Stomach smooth muscle (tissue), 2 donors: ENCODE data around the gene PDS5A.
A peak's percentile ranks its signal among the peaks of the same experiment; 100 is the strongest.
"Not testable (repeated sequence)": the region's sequence is repeated elsewhere in the genome, so short reads cannot be mapped to it uniquely, and the experiment has no call there.

Experiments used
- H3K27ac ChIP-seq: one replicate; pipeline ENCODE4 v1.7.0; 2013; ENCODE audit warnings: mild to moderate bottlenecking, low read length, inconsistent platforms
- H3K27me3 ChIP-seq, 2 donors: one replicate each; pipeline ENCODE4 v1.7.0; 2013; ENCODE audit warnings: low read length in 2 of 2; ENCODE audit not compliant: insufficient read depth in 2 of 2, control insufficient read depth in 1 of 2
- H3K36me3 ChIP-seq, 2 donors: one replicate each; pipeline ENCODE4 v1.7.0; 2013; ENCODE audit warnings: low read length in 2 of 2; ENCODE audit not compliant: control insufficient read depth in 2 of 2, insufficient read depth in 2 of 2
- H3K4me1 ChIP-seq: one replicate; pipeline ENCODE4 v1.7.0; 2013; ENCODE audit warnings: low read length; ENCODE audit not compliant: control insufficient read depth, insufficient read depth
- H3K4me3 ChIP-seq, 2 donors: one replicate each; pipeline ENCODE4 v1.7.0; 2013; ENCODE audit warnings: low read length in 2 of 2
- H3K9ac ChIP-seq, 2 donors: one replicate each; pipeline ENCODE4 v1.7.0; 2013; ENCODE audit warnings: low read length in 2 of 2, mild to moderate bottlenecking in 1 of 2
- H3K9me3 ChIP-seq, 2 donors: one replicate each; pipeline ENCODE4 v1.7.0; 2013; ENCODE audit warnings: low read length in 2 of 2; ENCODE audit not compliant: control insufficient read depth in 2 of 2
- donor health status: healthy.
- donor health status: Pancreatic carcinoma.

The PDS5A gene, protein sequence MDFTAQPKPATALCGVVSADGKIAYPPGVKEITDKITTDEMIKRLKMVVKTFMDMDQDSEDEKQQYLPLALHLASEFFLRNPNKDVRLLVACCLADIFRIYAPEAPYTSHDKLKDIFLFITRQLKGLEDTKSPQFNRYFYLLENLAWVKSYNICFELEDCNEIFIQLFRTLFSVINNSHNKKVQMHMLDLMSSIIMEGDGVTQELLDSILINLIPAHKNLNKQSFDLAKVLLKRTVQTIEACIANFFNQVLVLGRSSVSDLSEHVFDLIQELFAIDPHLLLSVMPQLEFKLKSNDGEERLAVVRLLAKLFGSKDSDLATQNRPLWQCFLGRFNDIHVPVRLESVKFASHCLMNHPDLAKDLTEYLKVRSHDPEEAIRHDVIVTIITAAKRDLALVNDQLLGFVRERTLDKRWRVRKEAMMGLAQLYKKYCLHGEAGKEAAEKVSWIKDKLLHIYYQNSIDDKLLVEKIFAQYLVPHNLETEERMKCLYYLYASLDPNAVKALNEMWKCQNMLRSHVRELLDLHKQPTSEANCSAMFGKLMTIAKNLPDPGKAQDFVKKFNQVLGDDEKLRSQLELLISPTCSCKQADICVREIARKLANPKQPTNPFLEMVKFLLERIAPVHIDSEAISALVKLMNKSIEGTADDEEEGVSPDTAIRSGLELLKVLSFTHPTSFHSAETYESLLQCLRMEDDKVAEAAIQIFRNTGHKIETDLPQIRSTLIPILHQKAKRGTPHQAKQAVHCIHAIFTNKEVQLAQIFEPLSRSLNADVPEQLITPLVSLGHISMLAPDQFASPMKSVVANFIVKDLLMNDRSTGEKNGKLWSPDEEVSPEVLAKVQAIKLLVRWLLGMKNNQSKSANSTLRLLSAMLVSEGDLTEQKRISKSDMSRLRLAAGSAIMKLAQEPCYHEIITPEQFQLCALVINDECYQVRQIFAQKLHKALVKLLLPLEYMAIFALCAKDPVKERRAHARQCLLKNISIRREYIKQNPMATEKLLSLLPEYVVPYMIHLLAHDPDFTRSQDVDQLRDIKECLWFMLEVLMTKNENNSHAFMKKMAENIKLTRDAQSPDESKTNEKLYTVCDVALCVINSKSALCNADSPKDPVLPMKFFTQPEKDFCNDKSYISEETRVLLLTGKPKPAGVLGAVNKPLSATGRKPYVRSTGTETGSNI (N-terminal part only)

DNA sequence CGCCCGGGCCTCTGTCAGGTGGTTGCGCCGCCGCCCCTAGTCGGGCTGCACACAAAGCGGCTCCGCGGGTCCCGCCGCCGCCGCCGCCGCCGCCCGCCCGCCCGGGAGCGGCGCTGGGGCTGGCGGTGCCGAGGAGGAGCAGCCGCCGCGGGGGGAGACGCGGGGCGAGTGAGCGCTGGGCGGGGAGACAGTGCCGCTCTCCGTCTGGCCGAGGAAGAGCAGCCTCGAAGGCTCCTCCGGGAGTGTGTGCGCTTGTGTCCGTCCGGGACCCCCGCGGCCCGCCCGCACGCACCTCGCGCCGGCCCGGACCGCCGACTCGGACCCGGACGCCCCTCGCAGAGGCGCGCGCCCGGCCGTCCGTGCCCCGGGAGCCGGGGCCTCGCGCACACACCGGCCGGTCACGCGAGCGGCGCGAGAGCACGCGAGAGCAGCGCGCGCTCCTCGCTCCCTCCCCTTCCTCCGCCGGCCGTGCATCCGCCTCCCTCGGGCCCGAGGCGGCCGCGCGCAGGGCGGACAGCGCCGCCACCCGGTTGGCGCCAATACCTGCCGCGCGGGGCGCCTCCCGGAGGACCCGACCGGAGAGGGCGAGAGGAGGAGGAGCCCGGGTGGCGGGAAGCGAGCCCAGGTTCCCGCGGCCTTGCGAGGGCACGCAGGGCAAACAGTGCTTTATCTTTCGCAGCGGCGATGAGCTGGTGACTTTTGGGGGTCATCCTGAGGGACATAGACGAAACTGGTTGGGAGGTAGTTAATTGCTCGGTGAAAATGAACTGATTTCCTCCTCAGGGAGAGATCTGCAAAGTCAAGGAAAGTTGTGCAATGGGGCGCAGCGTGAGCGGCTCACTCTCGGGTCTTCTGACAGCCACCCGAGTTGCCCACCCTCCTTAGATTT, at the start of gene PDS5A:
PDS5A (minus strand) TSS at position 423 of the 889 bp plus-strand sequence. CDS start 1,334 bp downstream, outside the sequence.
- H3K4me3 ChIP-seq = peak within 1 kb of the TSS; percentile 83 to 84
- H3K9me3 ChIP-seq = no peaks in the 10 kb centered on the region
- H3K4me1 ChIP-seq = peaks cover 13% of the 10 kb centered on the region
- no peaks in the 10 kb centered on the region for H3K27me3 ChIP-seq
- peaks cover 10 to 11% of the 10 kb centered on the region in 2 donors for H3K36me3 ChIP-seq
- H3K9ac ChIP-seq = peak within 1 kb of the TSS; percentile 86 to 94
- peak within 1 kb of the TSS; percentile 83 for H3K27ac ChIP-seq

DNA sequence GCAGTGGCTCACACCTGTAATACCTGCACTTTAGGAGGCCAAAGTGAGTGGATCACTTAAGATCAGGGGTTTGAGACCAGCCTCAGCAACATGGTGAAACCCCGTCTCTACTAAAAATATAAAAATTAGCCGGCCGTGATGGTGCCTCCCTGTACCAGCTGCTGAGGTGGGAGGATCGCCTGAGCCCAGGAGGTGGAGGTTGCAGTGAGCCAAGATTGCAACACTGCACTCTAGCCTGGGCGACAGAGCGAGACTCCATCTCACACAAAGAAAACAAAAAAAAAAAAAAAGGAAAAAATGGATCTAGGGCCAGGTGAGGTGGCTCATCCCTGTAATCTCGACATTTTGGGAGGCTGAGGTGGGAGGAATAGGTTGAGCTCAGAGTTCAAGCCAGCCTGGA, 46.3 kb upstream of the PDS5A start:
- not testable (repeated sequence) for H3K9ac ChIP-seq, H3K9me3 ChIP-seq, H3K27me3 ChIP-seq, H3K4me3 ChIP-seq, H3K4me1 ChIP-seq, H3K36me3 ChIP-seq, H3K27ac ChIP-seq

DNA sequence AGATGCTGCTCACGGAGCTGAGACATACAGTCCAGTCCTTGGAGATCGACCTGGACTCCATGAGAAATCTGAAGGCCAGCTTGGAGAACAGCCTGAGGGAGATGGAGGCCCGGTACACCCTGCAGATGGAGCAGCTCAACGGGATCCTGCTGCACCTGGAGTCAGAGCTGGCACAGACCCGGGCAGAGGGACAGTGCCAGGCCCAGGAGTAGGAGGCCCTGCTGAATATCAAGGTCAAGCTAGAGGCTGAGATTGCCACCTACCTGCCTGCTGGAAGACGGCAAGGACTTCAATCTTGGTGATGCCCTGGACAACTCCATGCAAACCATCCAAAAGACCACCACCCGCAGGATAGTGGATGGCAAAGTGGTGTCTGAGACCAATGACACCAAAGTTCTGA, 43.4 kb upstream of the PDS5A start:
- not testable (repeated sequence) for H3K9me3 ChIP-seq, H3K36me3 ChIP-seq, H3K27me3 ChIP-seq, H3K4me3 ChIP-seq, H3K27ac ChIP-seq, H3K9ac ChIP-seq, H3K4me1 ChIP-seq

DNA sequence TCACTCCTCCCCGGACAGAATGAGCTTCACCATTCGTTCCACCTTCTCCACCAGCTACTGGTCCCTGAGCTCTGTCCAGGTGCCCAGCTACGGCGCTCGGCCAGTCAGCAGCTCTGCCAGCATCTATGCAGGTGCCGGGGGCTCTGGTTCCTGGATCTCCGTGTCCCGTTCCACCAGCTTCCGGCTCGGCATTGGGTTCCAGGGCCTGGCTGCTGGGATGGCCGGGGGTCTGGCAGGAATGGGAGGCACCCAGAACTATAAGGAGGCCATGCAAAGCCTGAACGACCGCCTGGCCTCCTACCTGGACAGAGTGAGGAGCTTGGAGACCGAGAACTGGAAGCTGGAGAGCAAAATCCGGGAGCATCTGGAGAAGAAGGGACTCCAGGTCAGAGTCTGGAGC, 42.5 kb upstream of the PDS5A start:
- H3K4me3 ChIP-seq = no peak overlapping the region
- no peaks in the 10 kb centered on the region for H3K27me3 ChIP-seq
- H3K27ac ChIP-seq = no peak overlapping the region
- no peaks in the 10 kb centered on the region for H3K4me1 ChIP-seq
- no peaks in the 10 kb centered on the region for H3K36me3 ChIP-seq
- H3K9me3 ChIP-seq = no peaks in the 10 kb centered on the region
- H3K9ac ChIP-seq = no peak overlapping the region

DNA sequence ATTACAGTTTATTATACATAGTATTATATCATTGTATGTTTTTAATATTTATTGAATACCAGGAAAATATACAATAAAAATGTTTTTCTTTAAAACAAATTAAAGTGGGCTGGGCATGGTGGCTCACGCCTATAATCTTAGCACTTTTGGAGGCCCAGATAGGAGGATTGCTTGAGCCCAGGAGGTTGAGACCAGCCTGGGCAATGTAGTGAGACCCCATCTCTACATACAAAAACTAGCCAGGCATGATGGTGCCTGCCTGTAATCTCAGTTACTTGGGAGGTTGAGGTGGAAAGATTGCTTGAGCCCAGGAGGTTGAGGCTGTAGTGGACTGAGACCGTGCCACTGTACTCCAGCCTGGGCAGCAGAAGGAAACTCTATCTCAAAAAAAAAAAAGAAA, 38.3 kb upstream of the PDS5A start:
- Histone ChIP-seq H3K36me3 (no peaks in the 10 kb centered on the region), H3K27me3 (no peaks in the 10 kb centered on the region), H3K4me1 (no peaks in the 10 kb centered on the region), H3K4me3 (no peak overlapping the region), H3K9me3 (no peaks in the 10 kb centered on the region), H3K9ac (no peak overlapping the region), H3K27ac (no peak overlapping the region)

DNA sequence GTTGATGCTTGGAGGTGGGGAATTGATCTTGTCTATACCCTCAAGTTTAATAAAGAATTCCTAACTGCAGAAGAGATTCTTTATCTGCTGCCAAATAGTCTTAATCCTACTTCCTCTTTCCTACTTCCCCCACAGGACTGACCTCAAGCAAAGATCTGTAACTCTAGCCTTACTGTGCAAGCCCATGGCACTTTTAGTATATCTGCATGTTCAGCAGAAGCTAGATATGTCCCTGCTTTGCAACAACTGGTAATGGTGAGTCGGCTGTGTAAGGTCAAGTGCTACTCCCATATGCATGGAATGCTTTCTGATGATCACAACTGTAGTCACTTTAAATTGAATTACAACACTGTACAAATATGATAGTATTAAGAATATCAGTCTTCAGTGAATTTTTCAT, 26.3 kb upstream of the PDS5A start:
- H3K9ac ChIP-seq = no peak overlapping the region
- no peaks in the 10 kb centered on the region for H3K36me3 ChIP-seq
- no peak overlapping the region for H3K4me3 ChIP-seq
- H3K9me3 ChIP-seq = no peaks in the 10 kb centered on the region
- no peaks in the 10 kb centered on the region for H3K4me1 ChIP-seq
- H3K27me3 ChIP-seq = no peaks in the 10 kb centered on the region
- no peak overlapping the region for H3K27ac ChIP-seq

DNA sequence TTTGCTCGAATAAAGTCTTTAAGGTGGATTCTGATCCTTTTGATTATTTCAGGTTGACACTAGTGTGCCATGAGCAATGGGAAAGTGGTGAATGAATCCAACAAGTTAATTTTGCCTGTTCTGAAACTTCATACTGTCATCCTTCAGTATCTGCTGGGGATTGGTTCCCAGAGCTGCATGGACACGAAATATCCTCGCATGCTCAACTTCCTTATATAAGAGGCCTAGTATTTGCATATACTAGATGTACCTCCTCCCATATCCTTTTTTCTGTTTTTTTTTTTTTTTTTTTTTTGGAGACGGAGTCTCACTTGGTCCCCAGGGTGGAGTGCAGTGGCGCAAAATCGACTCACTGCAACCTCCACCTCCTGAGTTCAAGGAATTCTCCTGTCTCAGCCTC, 23.0 kb upstream of the PDS5A start:
- no peaks in the 10 kb centered on the region for H3K4me1 ChIP-seq
- H3K9me3 ChIP-seq = no peaks in the 10 kb centered on the region
- no peaks in the 10 kb centered on the region for H3K27me3 ChIP-seq
- H3K27ac ChIP-seq = no peak overlapping the region
- no peak overlapping the region for H3K4me3 ChIP-seq
- no peak overlapping the region for H3K9ac ChIP-seq
- H3K36me3 ChIP-seq = no peaks in the 10 kb centered on the region

DNA sequence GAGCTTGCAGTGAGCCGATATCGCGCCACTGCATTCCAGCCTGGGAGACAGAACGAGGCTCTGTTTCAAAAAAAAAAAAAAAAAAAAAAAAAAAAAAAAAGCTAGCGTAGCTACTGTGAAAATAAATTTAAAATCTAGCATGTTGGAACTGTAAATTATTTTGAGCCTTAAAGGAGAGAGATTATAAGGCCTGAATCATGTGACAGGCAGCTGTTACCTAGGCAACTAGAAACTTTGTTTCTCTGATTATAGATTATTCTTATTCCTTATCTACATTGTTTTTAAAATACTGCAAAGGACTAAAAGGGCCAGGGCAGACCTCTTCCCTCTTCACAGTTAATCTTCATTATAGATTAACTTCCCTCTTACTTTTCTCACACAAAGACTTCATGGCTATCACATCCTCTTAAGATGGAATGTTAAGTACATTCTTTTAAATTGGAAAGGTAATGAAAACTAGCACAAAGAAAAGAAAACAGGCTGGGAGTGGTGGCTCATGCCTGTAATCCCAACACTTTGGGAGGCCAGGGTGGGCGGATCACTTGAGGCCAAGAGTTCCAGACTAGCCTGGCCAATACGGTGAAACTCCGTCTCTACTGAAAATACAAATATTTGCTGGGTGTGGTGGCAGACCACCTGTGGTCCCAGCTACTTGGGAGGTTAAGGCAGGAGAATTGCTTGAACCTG, 21.1 kb upstream of the PDS5A start:
- no peak overlapping the region for H3K9ac ChIP-seq
- no peaks in the 10 kb centered on the region for H3K9me3 ChIP-seq
- H3K36me3 ChIP-seq = no peaks in the 10 kb centered on the region
- no peaks in the 10 kb centered on the region for H3K4me1 ChIP-seq
- no peak overlapping the region for H3K4me3 ChIP-seq
- no peak overlapping the region for H3K27ac ChIP-seq
- no peaks in the 10 kb centered on the region for H3K27me3 ChIP-seq

DNA sequence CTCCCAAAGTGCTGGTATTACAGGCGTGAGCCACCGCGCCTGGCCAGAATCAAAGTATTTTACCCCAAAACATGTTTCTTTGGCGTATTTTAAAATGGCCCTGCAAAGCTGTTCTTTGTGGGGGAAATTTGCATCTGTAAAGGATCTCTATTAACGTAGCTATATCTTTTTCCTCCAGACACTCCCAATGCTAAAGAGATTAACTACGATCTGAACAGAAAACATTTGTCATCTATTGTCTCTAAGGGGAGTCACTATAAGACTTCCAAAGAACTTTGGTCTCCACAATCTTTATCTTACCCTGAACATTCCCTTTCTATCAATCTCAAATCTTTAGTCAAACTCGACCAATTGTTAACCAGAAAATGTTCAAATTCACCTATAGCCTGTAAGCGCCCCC, 19.1 kb upstream of the PDS5A start:
- Histone ChIP-seq H3K9me3 (no peaks in the 10 kb centered on the region), H3K4me1 (no peaks in the 10 kb centered on the region), H3K36me3 (no peaks in the 10 kb centered on the region), H3K9ac (no peak overlapping the region), H3K27ac (no peak overlapping the region), H3K4me3 (no peak overlapping the region), H3K27me3 (no peaks in the 10 kb centered on the region)
